ENCODE results near the gene SRSF7. TPM values are rescaled to one million over a fixed set of nuclear protein-coding genes. Genes with fewer than 3 reads are reported as not detected.
A peak's percentile ranks its signal among the peaks of the same experiment; 100 is the strongest.

Gene SRSF7
- total and polyA plus RNA-seq, 10 donors = 94.9 to 214 (median 151) TPM

- intact Hi-C loops (cut with DNase I; ENCODE audit: low total_unique reads) = no loop called here
- 52 to 65% (median 56%) methylated on average over 5 of the region's 5 CpGs for WGBS, 5 donors
- TF ChIP-seq POLR2AphosphoS5 (IDR thresholded peaks at IDR 0.05) (no peak), CTCF (IDR thresholded peaks at IDR 0.05 in 8 of 11, conservative IDR thresholded peaks at IDR 0.05 in 3 of 11) (no peak), POLR2A (IDR thresholded peaks at IDR 0.05) (no peak)
- H3K4me1 ChIP-seq = peaks cover 0 to 14% (median 7%) of the 10 kb centered on the region in 6 donors
- H3K36me3 ChIP-seq = no peaks in the 10 kb centered on the region
- H3K27ac ChIP-seq = peak overlapping the region in 1 of 8 donors; percentile 29
- no peak overlapping the region for H3K4me3 ChIP-seq
- DNase-seq = no peak
- no peaks in the 10 kb centered on the region for H3K9me3 ChIP-seq
- peaks cover 0 to 33% (median 0%) of the 10 kb centered on the region in 7 donors for H3K27me3 ChIP-seq (replicated peaks in 1 of 7)
Observed at GRCh38 chr2:38771632-38772031, 20.5 kb upstream of the SRSF7 start.

GRCh38 chr2:38765551-38765950 is 14.4 kb upstream of the SRSF7 start:
- Histone ChIP-seq H3K9me3 (no peaks in the 10 kb centered on the region), H3K27me3 (replicated peaks in 1 of 7) (peaks cover 0 to 13% (median 0%) of the 10 kb centered on the region in 7 donors), H3K4me3 (no peak overlapping the region), H3K4me1 (no peaks in the 10 kb centered on the region), H3K36me3 (no peaks in the 10 kb centered on the region), H3K27ac (no peak overlapping the region)
- intact Hi-C loops (cut with DNase I; ENCODE audit: low total_unique reads) = no loop called here
- WGBS, 5 donors = 86 to 92% (median 91%) methylated on average over 5 of the region's 5 CpGs
- DNase-seq = no peak
- TF ChIP-seq POLR2AphosphoS5 (IDR thresholded peaks at IDR 0.05) = no peak
- no peak for TF ChIP-seq POLR2A (IDR thresholded peaks at IDR 0.05)
- TF ChIP-seq CTCF (IDR thresholded peaks at IDR 0.05 in 8 of 11, conservative IDR thresholded peaks at IDR 0.05 in 3 of 11) = no peak

- no peak for DNase-seq
- H3K9me3 ChIP-seq = no peaks in the 10 kb centered on the region
- H3K4me1 ChIP-seq = no peaks in the 10 kb centered on the region
- no peaks in the 10 kb centered on the region for H3K36me3 ChIP-seq
- H3K4me3 ChIP-seq = no peak overlapping the region
- intact Hi-C loops (cut with DNase I; ENCODE audit: low total_unique reads) = no loop called here
- H3K27me3 ChIP-seq (replicated peaks in 1 of 7) = peaks cover 0 to 13% (median 0%) of the 10 kb centered on the region in 7 donors
- 87 to 91% (median 89%) methylated on average over 4 of the region's 4 CpGs for WGBS, 5 donors
- no peak overlapping the region for H3K27ac ChIP-seq
- TF ChIP-seq POLR2AphosphoS5 (IDR thresholded peaks at IDR 0.05) (no peak), CTCF (IDR thresholded peaks at IDR 0.05 in 8 of 11, conservative IDR thresholded peaks at IDR 0.05 in 3 of 11) (no peak), POLR2A (IDR thresholded peaks at IDR 0.05) (no peak)
Observed at GRCh38 chr2:38765149-38765548, 14.0 kb upstream of the SRSF7 start.

DNA sequence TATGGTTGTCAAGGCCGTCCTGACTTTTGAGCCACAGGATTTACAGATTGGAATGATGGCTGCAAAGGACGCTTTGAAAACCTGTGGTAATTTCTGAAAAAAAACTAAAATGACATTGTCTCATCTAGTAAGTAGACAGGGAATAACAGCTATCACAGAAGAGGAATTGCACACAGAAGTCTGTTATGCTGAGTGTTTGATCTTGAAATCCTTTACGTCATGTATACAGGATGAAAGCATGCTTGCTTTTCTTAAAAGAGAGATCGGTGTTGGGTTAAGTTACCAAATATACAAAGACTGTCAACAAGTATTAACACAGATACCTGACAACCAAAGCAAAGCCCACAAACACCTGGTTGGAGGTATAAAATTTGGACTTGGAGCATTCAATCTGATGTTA is 12.6 kb upstream of the SRSF7 start:
- no peaks in the 10 kb centered on the region for H3K4me1 ChIP-seq
- peaks cover 0 to 9% (median 0%) of the 10 kb centered on the region in 7 donors for H3K27me3 ChIP-seq (replicated peaks in 1 of 7)
- WGBS, 5 donors = 92 to 94% (median 92%) methylated on average over 4 of the region's 4 CpGs
- TF ChIP-seq POLR2A (IDR thresholded peaks at IDR 0.05) (no peak), CTCF (IDR thresholded peaks at IDR 0.05 in 8 of 11, conservative IDR thresholded peaks at IDR 0.05 in 3 of 11) (no peak), POLR2AphosphoS5 (IDR thresholded peaks at IDR 0.05) (no peak)
- intact Hi-C loops (cut with DNase I; ENCODE audit: low total_unique reads) = no loop called here
- no peak for DNase-seq
- H3K27ac ChIP-seq = no peak overlapping the region
- H3K36me3 ChIP-seq = no peaks in the 10 kb centered on the region
- no peak overlapping the region for H3K4me3 ChIP-seq
- H3K9me3 ChIP-seq = no peaks in the 10 kb centered on the region

Data from spleen (tissue), 11 donors.